ENCODE measurements around the gene BST1. TPM values are rescaled to one million over a fixed set of nuclear protein-coding genes. Genes with fewer than 3 reads are reported as not detected.

Gene BST1
- total and polyA plus RNA-seq, 2 donors (not counting 1 experiment from before 2014, with no cell fraction given): 15.7 to 48.8 TPM

DNA sequence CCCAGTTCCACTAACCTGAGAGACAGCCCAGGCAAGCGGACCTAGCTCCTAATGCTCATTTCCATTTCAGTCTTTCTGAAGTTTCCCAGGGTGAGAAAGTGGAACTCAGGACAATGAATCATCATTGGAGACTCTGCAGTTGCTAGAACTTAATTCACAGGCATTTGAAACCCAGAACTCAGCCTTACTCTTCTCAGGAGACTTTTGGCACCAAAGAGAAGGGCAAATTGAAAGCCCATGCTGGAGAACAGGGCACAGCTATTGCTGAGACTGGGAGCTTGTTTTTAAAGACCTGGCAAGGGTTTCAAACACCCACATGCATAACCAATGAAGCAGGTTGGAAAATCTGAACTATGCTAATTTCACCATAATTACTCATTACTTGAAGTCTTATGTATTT is 36.0 kb downstream of the BST1 start:
- peak in 1 of 2 donors; percentile 64 for DNase-seq (ENCODE audit: low read depth in 2 of 2)
- no peak overlapping the region for H3K27ac ChIP-seq (ENCODE audit: insufficient read depth, low read length)
- H3K4me1 ChIP-seq (ENCODE audit: control insufficient read depth, extremely low read depth, insufficient read depth, low read length): no peaks in the 10 kb centered on the region
- H3K27me3 ChIP-seq (ENCODE audit: control insufficient read depth, insufficient read depth, low read length): no peaks in the 10 kb centered on the region
- TF ChIP-seq, protein P1, sequence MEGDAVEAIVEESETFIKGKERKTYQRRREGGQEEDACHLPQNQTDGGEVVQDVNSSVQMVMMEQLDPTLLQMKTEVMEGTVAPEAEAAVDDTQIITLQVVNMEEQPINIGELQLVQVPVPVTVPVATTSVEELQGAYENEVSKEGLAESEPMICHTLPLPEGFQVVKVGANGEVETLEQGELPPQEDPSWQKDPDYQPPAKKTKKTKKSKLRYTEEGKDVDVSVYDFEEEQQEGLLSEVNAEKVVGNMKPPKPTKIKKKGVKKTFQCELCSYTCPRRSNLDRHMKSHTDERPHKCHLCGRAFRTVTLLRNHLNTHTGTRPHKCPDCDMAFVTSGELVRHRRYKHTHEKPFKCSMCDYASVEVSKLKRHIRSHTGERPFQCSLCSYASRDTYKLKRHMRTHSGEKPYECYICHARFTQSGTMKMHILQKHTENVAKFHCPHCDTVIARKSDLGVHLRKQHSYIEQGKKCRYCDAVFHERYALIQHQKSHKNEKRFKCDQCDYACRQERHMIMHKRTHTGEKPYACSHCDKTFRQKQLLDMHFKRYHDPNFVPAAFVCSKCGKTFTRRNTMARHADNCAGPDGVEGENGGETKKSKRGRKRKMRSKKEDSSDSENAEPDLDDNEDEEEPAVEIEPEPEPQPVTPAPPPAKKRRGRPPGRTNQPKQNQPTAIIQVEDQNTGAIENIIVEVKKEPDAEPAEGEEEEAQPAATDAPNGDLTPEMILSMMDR (conservative IDR thresholded peaks at IDR 0.05 in 1 of 2, IDR thresholded peaks at IDR 0.05 in 1 of 2; ENCODE audit: low read depth in 1 of 2, low read length in 2 of 2): no peak
- no peak for TF ChIP-seq EZH2 (IDR thresholded peaks at IDR 0.05; ENCODE audit: low read length, missing control alignments)
- H3K36me3 ChIP-seq (ENCODE audit: control insufficient read depth, insufficient read depth, low read length): no peaks in the 10 kb centered on the region
- H3K4me2 ChIP-seq (ENCODE audit: extremely low read depth, insufficient read depth, low read length): no peak overlapping the region
- H3K9ac ChIP-seq (ENCODE audit: insufficient read depth, low read length): no peak overlapping the region
- no peak overlapping the region for H3K4me3 ChIP-seq (replicated peaks in 1 of 4; ENCODE audit: control extremely low read depth in 1 of 4, insufficient read depth in 1 of 4, low read depth in 3 of 4, low read length in 4 of 4)
- H4K20me1 ChIP-seq (ENCODE audit: control insufficient read depth, extremely low read depth, insufficient read depth, low read length): no peaks in the 10 kb centered on the region
- H3K79me2 ChIP-seq (ENCODE audit: control insufficient read depth, insufficient read depth, low read length): no peaks in the 10 kb centered on the region
- no peaks in the 10 kb centered on the region for H3K9me3 ChIP-seq (ENCODE audit: control insufficient read depth, insufficient read depth, low read depth, low read length)
- no peak overlapping the region for H2AFZ ChIP-seq (ENCODE audit: low read length)

- H3K27me3 ChIP-seq (ENCODE audit: control insufficient read depth, insufficient read depth, low read length): no peaks in the 10 kb centered on the region
These were observed 38.0 kb downstream of the BST1 start for GRCh38 chr4:15740764-15741404.

GRCh38 chr4:15742083-15742582 is 39.3 kb downstream of the BST1 start:
- H3K36me3 ChIP-seq (ENCODE audit: control insufficient read depth, insufficient read depth, low read length): no peaks in the 10 kb centered on the region
- no peak overlapping the region for H3K4me3 ChIP-seq (replicated peaks in 1 of 4; ENCODE audit: control extremely low read depth in 1 of 4, insufficient read depth in 1 of 4, low read depth in 3 of 4, low read length in 4 of 4)
- H2AFZ ChIP-seq (ENCODE audit: low read length): no peak overlapping the region
- H3K4me2 ChIP-seq (ENCODE audit: extremely low read depth, insufficient read depth, low read length): no peak overlapping the region
- no peaks in the 10 kb centered on the region for H4K20me1 ChIP-seq (ENCODE audit: control insufficient read depth, extremely low read depth, insufficient read depth, low read length)
- no peak overlapping the region for H3K27ac ChIP-seq (ENCODE audit: insufficient read depth, low read length)
- TF ChIP-seq, protein P1 (conservative IDR thresholded peaks at IDR 0.05 in 1 of 2, IDR thresholded peaks at IDR 0.05 in 1 of 2; ENCODE audit: low read depth in 1 of 2, low read length in 2 of 2): no peak
- no peak for TF ChIP-seq EZH2 (IDR thresholded peaks at IDR 0.05; ENCODE audit: low read length, missing control alignments)
- no peaks in the 10 kb centered on the region for H3K79me2 ChIP-seq (ENCODE audit: control insufficient read depth, insufficient read depth, low read length)
- H3K27me3 ChIP-seq (ENCODE audit: control insufficient read depth, insufficient read depth, low read length): no peaks in the 10 kb centered on the region
- no peak for DNase-seq (ENCODE audit: low read depth in 2 of 2)
- no peaks in the 10 kb centered on the region for H3K9me3 ChIP-seq (ENCODE audit: control insufficient read depth, insufficient read depth, low read depth, low read length)
- H3K4me1 ChIP-seq (ENCODE audit: control insufficient read depth, extremely low read depth, insufficient read depth, low read length): no peaks in the 10 kb centered on the region
- no peak overlapping the region for H3K9ac ChIP-seq (ENCODE audit: insufficient read depth, low read length)

More at GRCh38 chr4:15740764-15741404, 38.0 kb downstream of the BST1 start:
- H3K27ac ChIP-seq (ENCODE audit: insufficient read depth, low read length): no peak overlapping the region
- no peaks in the 10 kb centered on the region for H3K79me2 ChIP-seq (ENCODE audit: control insufficient read depth, insufficient read depth, low read length)
- H3K36me3 ChIP-seq (ENCODE audit: control insufficient read depth, insufficient read depth, low read length): no peaks in the 10 kb centered on the region
- no peaks in the 10 kb centered on the region for H4K20me1 ChIP-seq (ENCODE audit: control insufficient read depth, extremely low read depth, insufficient read depth, low read length)
- no peak overlapping the region for H3K4me3 ChIP-seq (replicated peaks in 1 of 4; ENCODE audit: control extremely low read depth in 1 of 4, insufficient read depth in 1 of 4, low read depth in 3 of 4, low read length in 4 of 4)
- TF ChIP-seq EZH2 (IDR thresholded peaks at IDR 0.05; ENCODE audit: low read length, missing control alignments): no peak
- TF ChIP-seq, protein P1 (conservative IDR thresholded peaks at IDR 0.05 in 1 of 2, IDR thresholded peaks at IDR 0.05 in 1 of 2; ENCODE audit: low read depth in 1 of 2, low read length in 2 of 2): no peak
- no peaks in the 10 kb centered on the region for H3K9me3 ChIP-seq (ENCODE audit: control insufficient read depth, insufficient read depth, low read depth, low read length)
- no peak overlapping the region for H2AFZ ChIP-seq (ENCODE audit: low read length)
- no peak overlapping the region for H3K9ac ChIP-seq (ENCODE audit: insufficient read depth, low read length)
- no peaks in the 10 kb centered on the region for H3K4me1 ChIP-seq (ENCODE audit: control insufficient read depth, extremely low read depth, insufficient read depth, low read length)
- no peak for DNase-seq (ENCODE audit: low read depth in 2 of 2)
- H3K4me2 ChIP-seq (ENCODE audit: extremely low read depth, insufficient read depth, low read length): no peak overlapping the region
